ENCODE measurements around the gene TBC1D14.

DNA sequence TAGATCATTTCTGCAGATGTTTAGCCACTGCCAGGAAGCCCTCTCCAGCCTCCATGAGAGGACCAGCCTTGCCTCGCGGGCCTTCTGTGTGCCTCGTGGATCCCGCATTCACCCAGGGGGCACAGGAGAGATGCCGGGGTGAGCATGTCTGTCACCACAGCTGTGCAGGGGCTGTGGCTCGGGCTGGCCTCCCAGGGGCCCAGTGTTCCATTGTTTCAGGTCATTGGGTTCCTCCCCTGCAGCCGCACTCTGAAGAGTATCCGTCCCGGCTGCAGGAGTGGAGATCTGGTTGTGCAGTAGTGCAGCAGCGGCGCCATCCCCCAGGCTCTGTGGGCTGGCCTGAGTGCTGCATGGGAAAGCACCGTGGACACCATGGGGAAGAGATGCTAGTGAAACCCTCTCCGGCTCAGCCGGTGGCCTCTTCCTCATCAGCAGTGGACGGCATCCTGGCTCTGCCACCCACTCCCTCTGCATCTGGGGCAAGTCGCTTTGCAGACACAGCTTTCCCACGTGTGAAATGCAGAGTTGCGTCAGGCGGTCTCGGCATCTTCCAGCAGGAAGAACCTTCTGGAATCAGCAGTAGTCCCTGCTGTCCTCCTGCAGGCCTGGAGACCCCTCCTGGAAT is 29.1 kb downstream of the TBC1D14 start:
- TF ChIP-seq POLR2AphosphoS5 (IDR thresholded peaks at IDR 0.05; ENCODE audit: low read depth, low read length) (no peak), CTCF (IDR thresholded peaks at IDR 0.05) (no peak), TCF7L2 (IDR thresholded peaks at IDR 0.05; ENCODE audit: low read depth, low read length) (no peak), SIN3A (IDR thresholded peaks at IDR 0.05; ENCODE audit: borderline replicate concordance, insufficient read depth, low read depth, low read length) (no peak)
- TF ChIP-seq, protein P1, sequence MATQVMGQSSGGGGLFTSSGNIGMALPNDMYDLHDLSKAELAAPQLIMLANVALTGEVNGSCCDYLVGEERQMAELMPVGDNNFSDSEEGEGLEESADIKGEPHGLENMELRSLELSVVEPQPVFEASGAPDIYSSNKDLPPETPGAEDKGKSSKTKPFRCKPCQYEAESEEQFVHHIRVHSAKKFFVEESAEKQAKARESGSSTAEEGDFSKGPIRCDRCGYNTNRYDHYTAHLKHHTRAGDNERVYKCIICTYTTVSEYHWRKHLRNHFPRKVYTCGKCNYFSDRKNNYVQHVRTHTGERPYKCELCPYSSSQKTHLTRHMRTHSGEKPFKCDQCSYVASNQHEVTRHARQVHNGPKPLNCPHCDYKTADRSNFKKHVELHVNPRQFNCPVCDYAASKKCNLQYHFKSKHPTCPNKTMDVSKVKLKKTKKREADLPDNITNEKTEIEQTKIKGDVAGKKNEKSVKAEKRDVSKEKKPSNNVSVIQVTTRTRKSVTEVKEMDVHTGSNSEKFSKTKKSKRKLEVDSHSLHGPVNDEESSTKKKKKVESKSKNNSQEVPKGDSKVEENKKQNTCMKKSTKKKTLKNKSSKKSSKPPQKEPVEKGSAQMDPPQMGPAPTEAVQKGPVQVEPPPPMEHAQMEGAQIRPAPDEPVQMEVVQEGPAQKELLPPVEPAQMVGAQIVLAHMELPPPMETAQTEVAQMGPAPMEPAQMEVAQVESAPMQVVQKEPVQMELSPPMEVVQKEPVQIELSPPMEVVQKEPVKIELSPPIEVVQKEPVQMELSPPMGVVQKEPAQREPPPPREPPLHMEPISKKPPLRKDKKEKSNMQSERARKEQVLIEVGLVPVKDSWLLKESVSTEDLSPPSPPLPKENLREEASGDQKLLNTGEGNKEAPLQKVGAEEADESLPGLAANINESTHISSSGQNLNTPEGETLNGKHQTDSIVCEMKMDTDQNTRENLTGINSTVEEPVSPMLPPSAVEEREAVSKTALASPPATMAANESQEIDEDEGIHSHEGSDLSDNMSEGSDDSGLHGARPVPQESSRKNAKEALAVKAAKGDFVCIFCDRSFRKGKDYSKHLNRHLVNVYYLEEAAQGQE (IDR thresholded peaks at IDR 0.05; ENCODE audit: insufficient read depth in 1 of 2, low read depth in 2 of 2, low read length in 1 of 2): no peak
